K562 (cell line): ENCODE measurements around the gene GNA14.

Experiments used
- CTCF ChIP-seq, 3 experiments: IDR thresholded peaks in 2 of 3; conservative IDR thresholded peaks in 1 of 3; 2 replicates each; pipeline ENCODE4 v1.5.1; 2011 to 2012; ENCODE audit warnings: low read length in 3 of 3, mild to moderate bottlenecking in 3 of 3, control low read depth in 2 of 3, improper control_type of control experiment in 1 of 3, inconsistent platforms in 1 of 3, low read depth in 1 of 3, mixed read lengths in 1 of 3, moderate library complexity in 1 of 3; ENCODE audit not compliant: insufficient read depth in 2 of 3
- DMBX1 ChIP-seq: fragments of 250-450 bp; sonication (Bioruptor Pico); IDR thresholded peaks from 2 replicates; pipeline ENCODE4 v1.8.0; 2022; ENCODE audit warnings: inconsistent platforms, mild to moderate bottlenecking, moderate library complexity, borderline replicate concordance
- MAX ChIP-seq: sonication (generic); formaldehyde crosslinking; IDR thresholded peaks from 2 replicates; pipeline ENCODE4 v1.9.0; 2022; ENCODE audit warnings: mild to moderate bottlenecking, missing genetic modification reagents
- MXI1 ChIP-seq: IDR thresholded peaks from 2 replicates; pipeline ENCODE4 v1.6.1; 2011; ENCODE audit warnings: low read depth, mild to moderate bottlenecking, improper control_type of control experiment, low read length
- NCOA4 ChIP-seq: fragments of 450-650 bp; IDR thresholded peaks from 2 replicates; pipeline ENCODE4 v1.6.1; 2018; ENCODE audit warnings: mild to moderate bottlenecking; ENCODE audit not compliant: partially characterized antibody
- ZNF217 ChIP-seq: sonication (generic); formaldehyde crosslinking; IDR thresholded peaks from 2 replicates; pipeline ENCODE4 v1.8.0; 2022; ENCODE audit warnings: mild to moderate bottlenecking, missing genetic modification reagents
- ZZZ3 ChIP-seq: fragments of 450-650 bp; IDR thresholded peaks from 2 replicates; pipeline ENCODE4 v1.6.1; 2016; ENCODE audit warnings: antibody characterized with exemption, mild to moderate bottlenecking, moderate library complexity

- TF ChIP-seq NCOA4 (no peak), ZNF217 (CRISPR knock-in tag) (no peak), MAX (no peak), CTCF (IDR thresholded peaks at IDR 0.05 in 2 of 3, conservative IDR thresholded peaks at IDR 0.05 in 1 of 3; ENCODE audit: insufficient read depth in 2 of 3, low read depth in 1 of 3, low read length in 3 of 3) (no peak), ZZZ3 (no peak), DMBX1 (CRISPR knock-in tag) (no peak), MXI1 (no peak)
Measured at GRCh38 chr9:77449240-77450084, 198.7 kb downstream of the GNA14 start.
